ENCODE results near the gene RECQL5.

RECQL5 gene

GRCh38 chr17:75591722-75592302 is 75.1 kb downstream of the RECQL5 start:
- Histone ChIP-seq H3K4me1 (ENCODE audit: insufficient read depth, low read length) (peaks cover 21% of the 10 kb centered on the region), H3K4me2 (ENCODE audit: insufficient read depth, low read length) (no peak overlapping the region), H3K9ac (ENCODE audit: low read depth, low read length) (no peak overlapping the region), H3K79me2 (ENCODE audit: insufficient read depth, low read length) (no peaks in the 10 kb centered on the region), H4K20me1 (ENCODE audit: insufficient read depth, low read length) (0 out of 2 replicates have a peak, but pooled peaks cover 4% of the 10 kb centered on the region), H3K9me3 (ENCODE audit: insufficient read depth, low read length, severe bottlenecking) (no peaks in the 10 kb centered on the region), H3K27ac (ENCODE audit: low read length) (no peak overlapping the region), H3K4me3 (ENCODE audit: low read depth in 1 of 2, low read length in 2 of 2) (no peak overlapping the region), H2AFZ (ENCODE audit: low read depth, low read length) (no peak overlapping the region), H3K36me3 (ENCODE audit: insufficient read depth, low read length) (no peaks in the 10 kb centered on the region), H3K27me3 (ENCODE audit: insufficient read depth, low read length, poor library complexity) (peaks cover 15% of the 10 kb centered on the region)
- TF ChIP-seq CTCF (IDR thresholded peaks at IDR 0.05; ENCODE audit: borderline replicate concordance, extremely low read depth, low read length, poor library complexity, severe bottlenecking) (no peak), EZH2 (IDR thresholded peaks at IDR 0.05; ENCODE audit: borderline replicate concordance, low read depth, low read length, severe bottlenecking) (no peak)
- ATAC-seq (ENCODE audit: insufficient read depth, low read depth), result no peak
- no peak for DNase-seq

GRCh38 chr17:75590849-75591721 is 75.9 kb downstream of the RECQL5 start:
- no peak overlapping the region for H3K27ac ChIP-seq (ENCODE audit: low read length)
- no peak overlapping the region for H2AFZ ChIP-seq (ENCODE audit: low read depth, low read length)
- H4K20me1 ChIP-seq (ENCODE audit: insufficient read depth, low read length), result 0 out of 2 replicates have a peak, but pooled peaks cover 4% of the 10 kb centered on the region

GRCh38 chr17:75590314-75590761 is 76.6 kb downstream of the RECQL5 start:
- no peak overlapping the region for H3K9ac ChIP-seq (ENCODE audit: low read depth, low read length)
- H3K4me2 ChIP-seq (ENCODE audit: insufficient read depth, low read length), result no peak overlapping the region; the same call in 1 of the 2 replicates
- no peak overlapping the region for H3K4me3 ChIP-seq (ENCODE audit: low read depth in 1 of 2, low read length in 2 of 2)
- H3K9me3 ChIP-seq (ENCODE audit: insufficient read depth, low read length, severe bottlenecking), result no peaks in the 10 kb centered on the region
- no peaks in the 10 kb centered on the region for H3K79me2 ChIP-seq (ENCODE audit: insufficient read depth, low read length)
- H3K27ac ChIP-seq (ENCODE audit: low read length), result no peak overlapping the region
- TF ChIP-seq EZH2 (IDR thresholded peaks at IDR 0.05; ENCODE audit: borderline replicate concordance, low read depth, low read length, severe bottlenecking), result no peak
- TF ChIP-seq CTCF (IDR thresholded peaks at IDR 0.05; ENCODE audit: borderline replicate concordance, extremely low read depth, low read length, poor library complexity, severe bottlenecking), result no peak
- H3K36me3 ChIP-seq (ENCODE audit: insufficient read depth, low read length), result no peaks in the 10 kb centered on the region
- H4K20me1 ChIP-seq (ENCODE audit: insufficient read depth, low read length), result no peaks in the 10 kb centered on the region
- H3K4me1 ChIP-seq (ENCODE audit: insufficient read depth, low read length), result peaks cover 21% of the 10 kb centered on the region
- no peak for DNase-seq
- H3K27me3 ChIP-seq (ENCODE audit: insufficient read depth, low read length, poor library complexity), result peaks cover 15% of the 10 kb centered on the region
- no peak overlapping the region for H2AFZ ChIP-seq (ENCODE audit: low read depth, low read length)
- ATAC-seq (ENCODE audit: insufficient read depth, low read depth), result no peak

More at GRCh38 chr17:75590849-75591721, 75.9 kb downstream of the RECQL5 start:
- TF ChIP-seq EZH2 (IDR thresholded peaks at IDR 0.05; ENCODE audit: borderline replicate concordance, low read depth, low read length, severe bottlenecking), result no peak
- TF ChIP-seq CTCF (IDR thresholded peaks at IDR 0.05; ENCODE audit: borderline replicate concordance, extremely low read depth, low read length, poor library complexity, severe bottlenecking), result no peak
- no peaks in the 10 kb centered on the region for H3K36me3 ChIP-seq (ENCODE audit: insufficient read depth, low read length)
- H3K4me1 ChIP-seq (ENCODE audit: insufficient read depth, low read length), result peaks cover 21% of the 10 kb centered on the region
- H3K4me3 ChIP-seq (ENCODE audit: low read depth in 1 of 2, low read length in 2 of 2), result no peak overlapping the region
- H3K27me3 ChIP-seq (ENCODE audit: insufficient read depth, low read length, poor library complexity), result peaks cover 15% of the 10 kb centered on the region
- no peaks in the 10 kb centered on the region for H3K79me2 ChIP-seq (ENCODE audit: insufficient read depth, low read length)
- H3K9ac ChIP-seq (ENCODE audit: low read depth, low read length), result no peak overlapping the region
- DNase-seq, result no peak
- no peak overlapping the region for H3K4me2 ChIP-seq (ENCODE audit: insufficient read depth, low read length)
- no peak for ATAC-seq (ENCODE audit: insufficient read depth, low read depth)
- no peaks in the 10 kb centered on the region for H3K9me3 ChIP-seq (ENCODE audit: insufficient read depth, low read length, severe bottlenecking)
